NCI-H82 (cell line): ENCODE measurements around the gene PACS2.
"Not testable (repeated sequence)": the region's sequence is repeated elsewhere in the genome, so short reads cannot be mapped to it uniquely, and the experiment has no call there.

ENCODE experiments used
- DNase-seq: peaks from one replicate; lab custom pipeline; 2025; lab: John Stamatoyannopoulos, UW

Gene PACS2

GRCh38 chr14:105350450-105351244 is 36.1 kb downstream of the PACS2 start:
- DNase-seq, result no peak

GRCh38 chr14:105351410-105351809 is 36.9 kb downstream of the PACS2 start:
- no peak for DNase-seq

GRCh38 chr14:105351920-105352851 is 37.6 kb downstream of the PACS2 start:
- DNase-seq, result peak; percentile 86

- DNase-seq, result no peak
Measured at GRCh38 chr14:105353136-105353535, 38.6 kb downstream of the PACS2 start.

GRCh38 chr14:105354541-105354940 is 40.0 kb downstream of the PACS2 start:
- DNase-seq, result no peak

GRCh38 chr14:105355049-105355575 is 40.6 kb downstream of the PACS2 start:
- no peak for DNase-seq

GRCh38 chr14:105355850-105356604 is 41.5 kb downstream of the PACS2 start:
- DNase-seq, result no peak

GRCh38 chr14:105356927-105357326 is 42.4 kb downstream of the PACS2 start:
- no peak for DNase-seq

GRCh38 chr14:105357626-105358025 is 43.1 kb downstream of the PACS2 start:
- no peak for DNase-seq

GRCh38 chr14:105358140-105358846 is 43.7 kb downstream of the PACS2 start:
- no peak for DNase-seq

- DNase-seq, result no peak
Measured at GRCh38 chr14:105358943-105359342, 44.4 kb downstream of the PACS2 start.

GRCh38 chr14:105361412-105361811 is 46.9 kb downstream of the PACS2 start:
- not testable (repeated sequence) for DNase-seq

GRCh38 chr14:105363847-105364708 is 49.5 kb downstream of the PACS2 start:
- DNase-seq, result peak; percentile 31

GRCh38 chr14:105365101-105365500 is 50.6 kb downstream of the PACS2 start:
- DNase-seq, result no peak

- no peak for DNase-seq
Measured at GRCh38 chr14:105365681-105366080, 51.1 kb downstream of the PACS2 start.

- DNase-seq, result no peak
Measured at GRCh38 chr14:105366386-105367074, 52.0 kb downstream of the PACS2 start.

GRCh38 chr14:105367116-105368031 is 52.8 kb downstream of the PACS2 start:
- DNase-seq, result no peak

- no peak for DNase-seq
Measured at GRCh38 chr14:105368032-105368417, 53.5 kb downstream of the PACS2 start.

GRCh38 chr14:105368426-105368825 is 53.9 kb downstream of the PACS2 start:
- no peak for DNase-seq
